Omental fat pad (tissue), 4 donors: ENCODE data around the gene SRGAP1. TPM values are rescaled to one million over a fixed set of nuclear protein-coding genes. Genes with fewer than 3 reads are reported as not detected.

Source experiments
- ATAC-seq: fragments of 150-250 bp; one replicate; pipeline ENCODE4 v1.9.1; 2016; ENCODE audit warnings: mild to moderate bottlenecking, moderate library complexity; ENCODE audit not compliant: low FRiP score
- DNase-seq: peaks from one replicate; pipeline ENCODE4 v3.0.0-alpha.2; 2019; ENCODE audit warnings: low spot score
- CTCF ChIP-seq, 3 donors: fragments of 450-650 bp; IDR thresholded peaks; one replicate each; pipeline ENCODE4 v1.5.1; 2016 to 2017; ENCODE audit warnings: antibody characterized with exemption in 3 of 3, mild to moderate bottlenecking in 3 of 3, moderate library complexity in 2 of 3
- total RNA-seq, 4 donors: library from RNA; depleted of rRNA; stranded (reverse); fragments of >200 nt; gene quantifications; one replicate each; pipeline ENCODE4 v1.1.0, GENCODE V29; 2016

The SRGAP1 gene
- total RNA-seq, 4 donors from 2014 or later = 10.6 to 69.1 (median 12.9) TPM

DNA sequence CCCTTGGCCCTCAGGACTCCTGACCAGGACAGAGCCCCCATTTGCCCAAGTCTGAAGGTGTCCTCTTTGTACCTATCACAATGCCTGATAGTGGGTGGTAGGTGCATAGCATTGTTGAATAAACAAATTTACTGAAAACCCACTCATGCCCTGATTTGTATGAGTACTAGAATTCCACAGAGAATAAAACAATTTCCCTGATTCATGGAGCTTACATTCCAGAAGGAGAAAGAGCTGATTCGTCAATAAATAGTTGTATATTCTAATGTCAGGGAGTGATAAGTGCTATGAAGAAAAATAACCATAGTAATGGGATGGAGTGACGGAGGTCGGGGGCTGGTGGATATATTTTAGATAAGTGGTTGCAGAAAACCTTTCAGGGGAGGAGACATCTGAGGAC lies 117.0 kb downstream of the SRGAP1 start:
- TF ChIP-seq CTCF (IDR thresholded peaks at IDR 0.05) = no peak
- ATAC-seq (no peak), DNase-seq (no peak)

DNA sequence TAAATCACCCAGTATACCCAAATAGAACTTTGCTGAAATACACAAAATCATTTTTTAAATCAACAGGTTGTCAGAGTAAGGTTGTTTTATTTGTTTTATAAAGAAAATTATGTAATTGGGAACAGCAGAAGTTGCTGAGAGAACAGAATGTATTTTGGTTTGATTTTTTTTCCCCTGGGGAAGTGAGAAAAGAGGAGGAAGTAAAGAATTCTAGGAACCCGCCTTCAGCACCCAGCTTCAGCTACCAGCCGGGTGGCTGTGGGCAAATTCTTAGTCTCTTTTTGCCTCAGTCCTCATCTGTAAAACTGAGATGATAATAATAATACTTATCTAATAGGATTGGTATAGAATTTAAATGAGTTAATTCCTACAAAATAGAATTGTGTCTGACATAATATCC lies 119.4 kb downstream of the SRGAP1 start:
- DNase-seq = no peak
- TF ChIP-seq CTCF (IDR thresholded peaks at IDR 0.05) = no peak
- no peak for ATAC-seq

- no peak for TF ChIP-seq CTCF (IDR thresholded peaks at IDR 0.05)
- no peak for ATAC-seq
- DNase-seq = no peak
These were observed 119.8 kb downstream of the SRGAP1 start for GRCh38 chr12:63964301-63964700.

DNA sequence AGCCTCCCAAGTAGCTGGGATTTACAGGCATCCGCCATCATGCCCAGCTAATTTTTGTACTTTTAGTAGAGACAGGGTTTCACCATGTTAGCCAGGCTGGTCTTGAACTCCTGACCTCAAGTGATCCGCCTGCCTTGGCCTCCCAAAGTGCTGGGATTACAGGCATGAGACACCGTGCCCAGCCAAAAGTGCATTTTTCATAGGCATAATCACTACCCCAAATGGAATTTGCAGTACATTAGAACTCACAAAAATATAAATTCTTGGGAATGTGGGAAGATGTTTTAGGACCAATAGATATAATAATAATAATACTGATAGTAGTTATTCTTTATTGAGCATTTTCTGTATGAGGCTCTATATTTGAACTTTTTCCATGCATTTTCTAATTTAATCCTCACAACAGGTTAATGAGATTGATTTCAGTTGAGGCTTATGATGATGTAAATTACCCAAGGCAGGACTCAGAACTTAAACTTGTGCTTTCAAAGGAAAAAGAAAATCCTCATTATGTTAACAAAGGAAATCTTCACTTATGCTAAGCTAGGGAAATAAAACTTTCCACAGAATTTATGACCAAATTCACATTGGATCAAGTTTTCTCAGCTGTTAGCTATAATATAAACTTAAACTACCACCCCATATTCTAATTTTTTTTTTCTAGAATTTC lies 121.6 kb downstream of the SRGAP1 start:
- DNase-seq = no peak
- no peak for ATAC-seq
- TF ChIP-seq CTCF (IDR thresholded peaks at IDR 0.05) = no peak

- no peak for TF ChIP-seq CTCF (IDR thresholded peaks at IDR 0.05)
- DNase-seq (no peak), ATAC-seq (no peak)
These were observed 122.1 kb downstream of the SRGAP1 start for GRCh38 chr12:63966606-63966975.

GRCh38 chr12:63967358-63968145 lies 123.1 kb downstream of the SRGAP1 start:
- ATAC-seq = no peak

More at GRCh38 chr12:63967358-63968145, 123.1 kb downstream of the SRGAP1 start:
- TF ChIP-seq CTCF (IDR thresholded peaks at IDR 0.05) = no peak
- DNase-seq = no peak
